ENCODE results near the gene GBX1. TPM values are rescaled to one million over a fixed set of nuclear protein-coding genes. Genes with fewer than 3 reads are reported as not detected.

Gene GBX1
- total RNA-seq, 1 experiment from 2014 or later: not detected

- TF ChIP-seq ZNF425 (CRISPR knock-in tag; conservative IDR thresholded peaks at IDR 0.05): no peak
These were observed 32.6 kb downstream of the GBX1 start (continued) for GRCh38 chr7:151134743-151135524.

- Mint-ChIP-seq H3K27me3 (ENCODE audit: low read depth) (no peaks in the 10 kb centered on the region), H3K9me3 (no peaks in the 10 kb centered on the region), H3K27ac (no peak overlapping the region), H3K4me3 (no peak overlapping the region), H3K36me3 (peaks cover 22% of the 10 kb centered on the region), H3K4me1 (peaks cover 16% of the 10 kb centered on the region)
- POLR2A ChIA-PET: no interaction called here
- ATAC-seq (no peak), DNase-seq (ENCODE audit: low spot score) (no peak)
- CTCF ChIA-PET: interaction anchor here (1.0 kb wide), 1 partner anchor 33 kb away, joined by 3 read pairs; no protein-coding TSS in a partner anchor
- TF ChIP-seq MAX (CRISPR knock-in tag; IDR thresholded peaks at IDR 0.05) (no peak), OVOL2 (CRISPR knock-in tag; IDR thresholded peaks at IDR 0.05; ENCODE audit: borderline replicate concordance) (no peak), ZNF138 (CRISPR knock-in tag; conservative IDR thresholded peaks at IDR 0.05) (no peak), AR (CRISPR knock-in tag; IDR thresholded peaks at IDR 0.05) (no peak), ZNF263 (CRISPR knock-in tag; IDR thresholded peaks at IDR 0.05; ENCODE audit: low read depth) (no peak), SMAD3 (CRISPR knock-in tag; IDR thresholded peaks at IDR 0.05; ENCODE audit: borderline replicate concordance) (no peak), ATF2 (CRISPR knock-in tag; IDR thresholded peaks at IDR 0.05; ENCODE audit: borderline replicate concordance, low read depth) (no peak), KAT7 (CRISPR knock-in tag; IDR thresholded peaks at IDR 0.05; ENCODE audit: borderline replicate concordance) (no peak), CBFB (CRISPR knock-in tag; IDR thresholded peaks at IDR 0.05; ENCODE audit: low read depth) (no peak), ATF3 (CRISPR knock-in tag; conservative IDR thresholded peaks at IDR 0.05) (no peak), MXD4 (CRISPR knock-in tag; IDR thresholded peaks at IDR 0.05; ENCODE audit: borderline replicate concordance) (no peak), ZNF423 (CRISPR knock-in tag; IDR thresholded peaks at IDR 0.05) (no peak), E2F4 (CRISPR knock-in tag; IDR thresholded peaks at IDR 0.05; ENCODE audit: borderline replicate concordance, low read depth) (no peak), JUN (CRISPR knock-in tag; IDR thresholded peaks at IDR 0.05) (no peak), EMX1 (CRISPR knock-in tag; IDR thresholded peaks at IDR 0.05) (no peak), ZNF232 (CRISPR knock-in tag; IDR thresholded peaks at IDR 0.05) (no peak), FOXP4 (CRISPR knock-in tag; IDR thresholded peaks at IDR 0.05) (no peak)
These were observed 33.3 kb downstream of the GBX1 start for GRCh38 chr7:151133986-151134742.
